ENCODE measurements around the gene DAND5.

The DAND5 gene

GRCh38 chr19:12969292-12969988, at the start of gene DAND5:
Gene DAND5 (plus strand): TSS chr19:12969576. CDS start chr19:12969661, 85 bp downstream.
- H3K4me3 ChIP-seq (ENCODE audit: low read depth, low read length) = no peak within 1 kb of the TSS
- TF ChIP-seq CTCF (IDR thresholded peaks at IDR 0.05; ENCODE audit: low read depth, low read length) = no peak

- no peak for TF ChIP-seq CTCF (IDR thresholded peaks at IDR 0.05; ENCODE audit: low read depth, low read length)
- no peak overlapping the region for H3K4me3 ChIP-seq (ENCODE audit: low read depth, low read length)
Observed at GRCh38 chr19:12921047-12921446, 48.3 kb upstream of the DAND5 start.

- TF ChIP-seq CTCF (IDR thresholded peaks at IDR 0.05; ENCODE audit: low read depth, low read length) = no peak
- no peak overlapping the region for H3K4me3 ChIP-seq (ENCODE audit: low read depth, low read length)
Observed at GRCh38 chr19:12922959-12923358, 46.4 kb upstream of the DAND5 start.

GRCh38 chr19:12924621-12925310, 44.6 kb upstream of the DAND5 start:
- no peak overlapping the region for H3K4me3 ChIP-seq (ENCODE audit: low read depth, low read length)
- TF ChIP-seq CTCF (IDR thresholded peaks at IDR 0.05; ENCODE audit: low read depth, low read length) = no peak

GRCh38 chr19:12930002-12930645, 39.3 kb upstream of the DAND5 start:
- no peak overlapping the region for H3K4me3 ChIP-seq (ENCODE audit: low read depth, low read length)
- no peak for TF ChIP-seq CTCF (IDR thresholded peaks at IDR 0.05; ENCODE audit: low read depth, low read length)

GRCh38 chr19:12932392-12933286, 36.7 kb upstream of the DAND5 start:
- H3K4me3 ChIP-seq (ENCODE audit: low read depth, low read length) = peak overlapping the region; percentile 97
- no peak for TF ChIP-seq CTCF (IDR thresholded peaks at IDR 0.05; ENCODE audit: low read depth, low read length)

Measured in WI38 (cell line).